Osteoblast (primary cell): ENCODE measurements around the gene SNX15. TPM values are rescaled to one million over a fixed set of nuclear protein-coding genes. Genes with fewer than 3 reads are reported as not detected.

ENCODE experiments used
- DNase-seq: peaks from one replicate; pipeline ENCODE4 v3.0.0; 2011; ENCODE audit warnings: low spot score, mixed read lengths; ENCODE audit not compliant: insufficient read length; ENCODE audit errors: missing footprints
- H2AFZ ChIP-seq: 2 replicates; pipeline ENCODE4 v1.6.0; 2011; ENCODE audit warnings: mild to moderate bottlenecking, low read length
- H3K27ac ChIP-seq: 2 replicates; pipeline ENCODE4 v1.5.1; 2011; ENCODE audit warnings: mild to moderate bottlenecking, low read depth, low read length, moderate library complexity
- H3K27me3 ChIP-seq: 2 replicates; pipeline ENCODE4 v1.6.0; 2012; ENCODE audit warnings: mild to moderate bottlenecking, control low read depth, inconsistent platforms, low read length, moderate library complexity; ENCODE audit not compliant: insufficient read depth
- H3K36me3 ChIP-seq: 2 replicates; pipeline ENCODE4 v1.5.1; 2011; ENCODE audit warnings: mild to moderate bottlenecking, low read length, control low read depth, moderate library complexity; ENCODE audit not compliant: insufficient read depth
- H3K4me1 ChIP-seq: 2 replicates; pipeline ENCODE4 v1.5.1; 2011; ENCODE audit warnings: mild to moderate bottlenecking, low read length, control low read depth, moderate library complexity; ENCODE audit not compliant: insufficient read depth
- H3K4me2 ChIP-seq: 2 replicates; pipeline ENCODE4 v1.6.0; 2011; ENCODE audit warnings: mild to moderate bottlenecking, low read length; ENCODE audit not compliant: insufficient read depth
- H3K4me3 ChIP-seq: fragments of 200-600 bp; sonication (generic); 3 replicates; pipeline ENCODE4 v1.5.1; 2012; ENCODE audit warnings: mild to moderate bottlenecking, low read length, inconsistent platforms; ENCODE audit not compliant: insufficient read depth
- H3K79me2 ChIP-seq: 2 replicates; pipeline ENCODE4 v1.6.0; 2012; ENCODE audit warnings: mild to moderate bottlenecking, low read length, control low read depth, inconsistent platforms; ENCODE audit not compliant: insufficient read depth
- H3K9me3 ChIP-seq: 2 replicates; pipeline ENCODE4 v1.5.1; 2011; ENCODE audit warnings: low read depth, low read length, control low read depth
- H4K20me1 ChIP-seq: 2 replicates; pipeline ENCODE4 v1.6.0; 2012; ENCODE audit warnings: mild to moderate bottlenecking, low read length, control low read depth; ENCODE audit not compliant: insufficient read depth
- total RNA-seq: library from RNA; depleted of rRNA; stranded (reverse); fragments of >200 nt; gene quantifications from 2 replicates; pipeline ENCODE4 v1.2.3, GENCODE V29; 2012
- TF ChIP-seq, protein P1 (sequence below): IDR thresholded peaks from 2 replicates; pipeline ENCODE4 v1.5.1; 2011; ENCODE audit warnings: mild to moderate bottlenecking, low read depth, low read length, moderate library complexity; ENCODE audit errors: extremely low read depth

SNX15 gene
- total RNA-seq, 1 donor, result 12.3 TPM

DNA sequence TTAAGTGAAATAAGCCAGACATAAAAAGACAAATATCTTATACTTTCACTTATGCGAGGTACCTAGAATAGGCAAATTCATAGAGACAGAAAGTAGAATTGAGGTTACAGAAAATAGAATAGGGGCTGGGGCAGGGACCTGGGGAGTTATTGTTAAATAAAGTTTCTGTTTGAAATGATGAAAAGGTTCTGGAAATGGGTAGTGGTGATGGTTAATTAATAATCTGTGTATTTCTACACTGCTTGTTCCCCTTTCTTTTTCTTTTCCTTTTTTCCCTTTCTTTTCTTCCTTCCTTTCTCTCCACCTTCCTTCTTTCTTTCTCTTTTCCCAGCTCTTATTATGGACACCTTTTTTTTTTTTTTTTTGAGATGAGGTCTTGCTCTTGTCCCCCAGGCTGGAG, 28.3 kb downstream of the SNX15 start:
- Histone ChIP-seq H3K27ac (no peak overlapping the region), H4K20me1 (no peaks in the 10 kb centered on the region), H3K79me2 (no peaks in the 10 kb centered on the region), H3K4me2 (no peak overlapping the region), H3K27me3 (peaks cover 9% of the 10 kb centered on the region), H3K4me3 (no peak overlapping the region), H2AFZ (no peak overlapping the region), H3K4me1 (no peaks in the 10 kb centered on the region), H3K9me3 (no peaks in the 10 kb centered on the region), H3K36me3 (no peaks in the 10 kb centered on the region)
- DNase-seq, result peak; percentile 25
- TF ChIP-seq, protein P1, sequence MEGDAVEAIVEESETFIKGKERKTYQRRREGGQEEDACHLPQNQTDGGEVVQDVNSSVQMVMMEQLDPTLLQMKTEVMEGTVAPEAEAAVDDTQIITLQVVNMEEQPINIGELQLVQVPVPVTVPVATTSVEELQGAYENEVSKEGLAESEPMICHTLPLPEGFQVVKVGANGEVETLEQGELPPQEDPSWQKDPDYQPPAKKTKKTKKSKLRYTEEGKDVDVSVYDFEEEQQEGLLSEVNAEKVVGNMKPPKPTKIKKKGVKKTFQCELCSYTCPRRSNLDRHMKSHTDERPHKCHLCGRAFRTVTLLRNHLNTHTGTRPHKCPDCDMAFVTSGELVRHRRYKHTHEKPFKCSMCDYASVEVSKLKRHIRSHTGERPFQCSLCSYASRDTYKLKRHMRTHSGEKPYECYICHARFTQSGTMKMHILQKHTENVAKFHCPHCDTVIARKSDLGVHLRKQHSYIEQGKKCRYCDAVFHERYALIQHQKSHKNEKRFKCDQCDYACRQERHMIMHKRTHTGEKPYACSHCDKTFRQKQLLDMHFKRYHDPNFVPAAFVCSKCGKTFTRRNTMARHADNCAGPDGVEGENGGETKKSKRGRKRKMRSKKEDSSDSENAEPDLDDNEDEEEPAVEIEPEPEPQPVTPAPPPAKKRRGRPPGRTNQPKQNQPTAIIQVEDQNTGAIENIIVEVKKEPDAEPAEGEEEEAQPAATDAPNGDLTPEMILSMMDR, result no peak

DNA sequence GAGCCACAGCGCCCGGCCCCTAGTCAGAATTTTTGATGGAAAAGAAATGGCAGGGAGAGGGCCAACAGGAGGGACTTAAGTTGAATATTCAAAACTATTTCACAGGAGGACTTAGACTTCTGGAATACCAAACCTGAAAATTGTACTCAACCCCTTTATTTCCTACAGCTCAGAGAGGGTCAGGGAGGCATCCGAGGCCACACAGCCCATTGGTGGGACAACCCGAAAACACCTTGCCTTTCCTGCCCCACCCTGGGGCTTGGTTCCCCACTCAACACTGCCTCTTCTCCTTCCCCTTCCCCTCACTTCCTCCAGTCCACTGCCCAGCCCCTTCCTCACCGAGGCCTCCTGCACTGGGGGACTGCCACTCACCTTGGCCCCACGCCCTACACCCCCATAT, 29.8 kb downstream of the SNX15 start:
- Histone ChIP-seq H3K27ac (no peak overlapping the region), H3K79me2 (no peaks in the 10 kb centered on the region), H2AFZ (no peak overlapping the region), H3K4me1 (no peaks in the 10 kb centered on the region), H3K36me3 (no peaks in the 10 kb centered on the region), H3K27me3 (peaks cover 9% of the 10 kb centered on the region), H3K4me3 (no peak overlapping the region), H3K9me3 (no peaks in the 10 kb centered on the region), H4K20me1 (no peaks in the 10 kb centered on the region), H3K4me2 (no peak overlapping the region)
- peak; percentile 13 for DNase-seq
- TF ChIP-seq, protein P1, result no peak

DNA sequence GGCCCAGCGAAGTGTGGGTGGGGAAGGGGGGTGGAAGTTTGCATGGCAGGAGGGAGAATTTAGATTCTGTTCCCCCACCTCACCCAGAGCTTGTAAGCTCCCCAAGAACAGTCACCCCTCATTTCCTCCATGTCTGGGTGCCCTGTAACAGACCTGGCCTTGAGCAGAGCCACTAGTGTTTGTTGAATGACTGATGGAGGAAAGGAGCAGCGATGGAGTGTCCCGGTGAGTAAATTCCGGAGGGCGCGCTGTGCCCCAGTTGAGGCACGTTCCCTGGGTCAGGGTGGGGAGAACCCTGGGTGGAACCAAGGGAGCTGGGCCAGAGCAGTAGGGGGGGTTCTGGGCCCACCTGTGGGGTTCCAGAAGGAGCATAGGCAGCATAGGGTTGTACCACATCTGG, 30.3 kb downstream of the SNX15 start:
- no peak overlapping the region for H2AFZ ChIP-seq

DNA sequence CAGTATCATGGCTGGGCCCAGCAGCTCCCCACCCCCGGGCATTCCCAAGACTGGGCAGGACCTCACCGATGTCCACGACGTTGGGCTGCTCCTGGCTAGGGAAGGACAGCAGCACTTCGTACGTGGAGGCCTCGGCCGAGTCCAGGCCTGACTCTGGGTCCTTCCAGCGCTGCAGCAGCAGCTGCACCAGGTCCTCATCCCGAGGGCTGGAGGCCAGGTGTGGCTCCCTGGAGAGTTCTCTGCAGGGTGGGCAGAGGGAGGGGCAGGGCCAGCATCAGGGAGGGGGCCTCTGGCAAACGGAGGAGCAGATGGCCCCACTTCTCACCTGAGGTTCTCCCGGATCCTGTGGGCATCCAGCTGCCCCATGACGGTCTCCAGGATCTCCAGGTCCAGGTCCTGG, 30.8 kb downstream of the SNX15 start:
- H3K27ac ChIP-seq, result no peak overlapping the region
- no peaks in the 10 kb centered on the region for H3K36me3 ChIP-seq
- no peaks in the 10 kb centered on the region for H3K79me2 ChIP-seq
- no peak overlapping the region for H3K4me2 ChIP-seq
- TF ChIP-seq, protein P1, result no peak
- H3K9me3 ChIP-seq, result no peaks in the 10 kb centered on the region
- peaks cover 9% of the 10 kb centered on the region for H3K27me3 ChIP-seq
- H4K20me1 ChIP-seq, result no peaks in the 10 kb centered on the region
- no peaks in the 10 kb centered on the region for H3K4me1 ChIP-seq
- no peak overlapping the region for H2AFZ ChIP-seq
- no peak overlapping the region for H3K4me3 ChIP-seq
- DNase-seq, result peak; percentile 23

More for the DNA sequence above, 30.3 kb downstream of the SNX15 start:
- Histone ChIP-seq H3K36me3 (no peaks in the 10 kb centered on the region), H3K9me3 (no peaks in the 10 kb centered on the region), H3K4me2 (no peak overlapping the region), H3K4me1 (no peaks in the 10 kb centered on the region), H4K20me1 (no peaks in the 10 kb centered on the region), H3K27me3 (peaks cover 9% of the 10 kb centered on the region), H3K79me2 (no peaks in the 10 kb centered on the region), H3K4me3 (no peak overlapping the region), H3K27ac (no peak overlapping the region)
- TF ChIP-seq, protein P1, result no peak
- DNase-seq, result peak; percentile 17
